ENCODE measurements around the gene PPIL4. TPM values are rescaled to one million over a fixed set of nuclear protein-coding genes. Genes with fewer than 3 reads are reported as not detected.

Gene PPIL4
- total RNA-seq, 2 donors from 2014 or later: 25.1 to 26.2 TPM

DNA sequence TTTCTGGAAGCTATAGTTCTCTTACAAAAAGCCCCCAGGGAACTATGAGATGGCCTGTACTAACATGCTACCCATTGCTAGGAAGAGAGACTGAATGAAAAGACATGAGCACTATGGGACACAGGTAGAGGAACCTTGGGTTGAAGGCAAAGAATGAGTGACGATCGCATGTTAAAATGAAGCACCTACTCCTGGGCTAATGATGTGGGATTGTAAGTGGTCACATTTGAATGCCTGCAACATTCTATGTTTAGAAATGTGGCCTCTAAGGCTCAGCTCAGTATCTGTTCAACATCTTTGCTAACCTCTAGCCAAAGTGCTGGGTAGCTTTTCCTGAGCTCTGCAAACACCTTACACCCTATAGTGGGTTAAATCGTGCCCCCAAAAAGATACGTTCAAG lies 55.9 kb downstream of the PPIL4 start:
- no peak for DNase-seq (ENCODE audit: low spot score)
- intact Hi-C loops (cut with DNase I): no loop called here

DNA sequence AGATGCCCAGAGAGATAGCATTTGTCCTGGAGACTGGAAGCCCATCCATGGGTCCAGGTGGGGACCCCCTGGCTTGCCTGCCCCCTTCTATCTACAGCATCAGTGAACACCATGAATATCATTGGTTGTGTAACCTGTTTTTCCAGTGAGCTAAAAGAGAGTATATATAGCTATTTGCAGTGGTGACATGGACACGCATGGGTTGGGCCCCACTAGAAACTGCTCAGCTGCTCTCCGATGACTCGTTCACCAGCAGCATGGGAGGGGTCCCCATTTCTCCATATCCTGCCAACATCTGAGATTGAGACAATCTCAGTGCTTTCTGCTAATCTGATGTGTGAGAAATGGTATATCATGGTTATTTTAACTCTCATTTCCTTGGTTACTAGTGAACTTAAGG lies 57.0 kb downstream of the PPIL4 start:
- intact Hi-C loops (cut with DNase I): no loop called here
- DNase-seq (ENCODE audit: low spot score): no peak

DNA sequence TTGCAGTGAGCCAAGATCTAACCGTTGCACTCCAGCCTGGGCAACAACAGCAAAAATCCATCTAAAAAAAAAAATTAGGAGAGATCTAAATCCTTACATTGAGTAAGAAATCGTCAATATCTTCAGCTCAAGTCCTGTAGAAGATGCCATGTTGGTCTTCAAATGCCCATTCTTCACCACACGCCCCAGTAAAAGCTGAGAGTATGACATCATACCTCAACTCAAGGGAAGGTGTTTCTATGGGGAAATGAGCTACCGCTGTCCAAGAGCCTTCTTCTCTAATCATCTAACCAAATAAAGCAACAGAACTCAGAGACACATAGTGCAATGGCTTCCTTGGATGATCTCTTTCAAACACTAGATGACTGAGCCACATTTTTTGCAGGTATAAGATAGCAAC lies 58.5 kb downstream of the PPIL4 start:
- intact Hi-C loops (cut with DNase I): no loop called here
- no peak for DNase-seq (ENCODE audit: low spot score)

DNA sequence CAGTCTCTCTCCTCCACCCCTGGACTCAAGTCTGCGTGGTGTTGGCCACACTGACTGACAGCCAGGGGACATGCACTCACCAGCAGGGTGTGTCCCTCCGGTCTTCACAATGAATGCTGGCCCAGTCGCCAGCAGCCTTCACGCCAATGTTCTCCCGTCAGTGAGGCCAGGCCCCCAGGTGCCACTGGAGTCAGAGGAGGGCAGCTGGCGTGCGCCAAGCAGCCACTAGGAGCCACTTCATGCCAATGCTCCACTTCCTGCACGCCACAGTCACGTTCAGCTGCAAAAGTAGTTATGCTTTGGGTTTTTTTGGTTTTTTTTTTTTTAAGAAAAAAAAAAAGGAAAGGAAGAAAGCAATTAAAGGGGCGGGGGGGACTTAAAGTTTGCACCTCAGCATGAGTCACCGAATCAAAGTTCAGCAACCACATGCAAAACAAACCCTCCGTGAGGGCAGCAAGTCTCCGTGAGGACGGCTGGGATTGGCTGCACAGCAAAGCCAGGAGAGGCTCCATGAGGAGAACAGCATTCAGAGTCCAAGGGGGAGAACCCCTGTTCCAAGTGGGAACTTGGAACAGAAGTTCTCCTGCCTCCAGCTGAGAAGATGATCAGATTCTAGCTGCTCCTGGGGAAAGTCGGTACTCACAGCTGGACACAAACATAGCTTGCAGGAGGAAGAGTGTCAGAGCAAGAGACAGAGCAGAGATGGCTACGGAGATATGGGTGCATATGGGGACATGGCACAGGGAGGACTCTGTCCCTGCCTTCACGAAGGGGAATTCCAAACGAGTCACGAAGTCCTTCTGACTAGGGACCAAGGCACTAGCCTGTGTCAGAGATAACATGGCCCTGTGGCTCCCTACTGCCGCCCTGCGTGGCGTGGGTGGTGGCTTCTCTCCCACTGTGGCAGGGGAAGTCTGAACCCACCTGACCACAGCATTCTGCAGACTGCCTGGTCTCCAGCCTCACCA lies 60.8 kb downstream of the PPIL4 start, which contains the start of gene ZC3H12D:
Gene ZC3H12D (minus strand): TSS at position 282 of the 968 bp plus-strand sequence. CDS start 10,471 bp downstream, outside the sequence.
- intact Hi-C loops (cut with DNase I): no loop called here
- DNase-seq (ENCODE audit: low spot score): no peak

DNA sequence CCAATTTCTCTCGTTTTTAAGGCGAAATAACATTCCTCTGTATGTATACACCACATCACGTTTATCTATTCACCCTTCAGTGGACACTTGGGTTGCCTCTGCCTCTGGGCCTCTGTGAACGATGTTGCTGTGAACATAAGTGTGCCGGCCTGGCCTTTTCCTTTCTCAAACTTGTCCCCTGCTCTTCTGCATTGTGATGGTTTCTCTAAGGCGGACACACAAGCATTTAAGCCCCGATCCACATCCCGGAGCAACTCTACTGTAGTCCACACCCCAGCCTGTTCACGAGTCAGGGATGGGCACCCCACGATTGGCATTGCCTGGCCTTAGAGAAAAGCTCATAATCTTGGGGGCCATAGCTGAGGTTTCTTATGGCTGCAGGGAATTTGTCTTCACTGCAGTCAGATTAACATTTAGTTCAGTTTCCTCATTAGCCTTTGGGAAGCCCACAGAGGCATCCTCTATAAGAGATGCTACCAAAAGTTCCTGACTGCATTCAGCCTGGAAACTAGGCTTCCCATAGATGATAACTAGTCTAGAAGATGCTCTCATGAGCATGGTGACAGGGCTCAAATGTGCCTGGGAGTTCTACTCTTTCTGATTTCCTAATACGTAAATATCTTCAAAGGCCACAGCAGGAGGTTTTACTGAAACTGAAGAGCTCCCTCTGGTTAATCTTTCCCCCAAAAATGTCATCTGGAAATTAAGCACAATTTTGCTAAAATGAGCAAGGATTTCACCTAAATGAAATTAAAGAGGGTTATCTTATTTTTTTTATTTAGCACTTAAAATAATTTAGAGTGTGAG lies 61.8 kb downstream of the PPIL4 start:
- no peak for DNase-seq (ENCODE audit: low spot score)

DNA sequence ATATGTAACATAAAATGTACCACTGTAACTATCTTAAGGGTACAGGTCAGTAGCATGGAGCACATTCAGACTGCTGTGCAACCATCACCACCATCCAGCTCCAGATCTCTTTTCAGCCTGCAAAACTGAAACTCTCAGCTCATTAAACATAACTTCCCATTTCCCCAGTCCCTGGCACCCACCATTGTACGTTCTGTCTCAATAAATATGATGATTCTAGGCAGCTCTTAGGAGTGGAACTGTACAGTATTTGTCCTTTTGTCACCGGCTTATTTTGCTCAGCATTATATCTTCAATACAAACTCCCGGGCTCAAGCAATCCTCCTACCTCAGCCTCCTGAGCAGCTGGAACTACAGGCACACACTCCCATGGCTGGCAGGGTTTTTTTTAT lies 62.5 kb downstream of the PPIL4 start:
- intact Hi-C loops (cut with DNase I): no loop called here
- no peak for DNase-seq (ENCODE audit: low spot score)

More for the DNA sequence above, 61.8 kb downstream of the PPIL4 start:
- intact Hi-C loops (cut with DNase I): no loop called here

DNA sequence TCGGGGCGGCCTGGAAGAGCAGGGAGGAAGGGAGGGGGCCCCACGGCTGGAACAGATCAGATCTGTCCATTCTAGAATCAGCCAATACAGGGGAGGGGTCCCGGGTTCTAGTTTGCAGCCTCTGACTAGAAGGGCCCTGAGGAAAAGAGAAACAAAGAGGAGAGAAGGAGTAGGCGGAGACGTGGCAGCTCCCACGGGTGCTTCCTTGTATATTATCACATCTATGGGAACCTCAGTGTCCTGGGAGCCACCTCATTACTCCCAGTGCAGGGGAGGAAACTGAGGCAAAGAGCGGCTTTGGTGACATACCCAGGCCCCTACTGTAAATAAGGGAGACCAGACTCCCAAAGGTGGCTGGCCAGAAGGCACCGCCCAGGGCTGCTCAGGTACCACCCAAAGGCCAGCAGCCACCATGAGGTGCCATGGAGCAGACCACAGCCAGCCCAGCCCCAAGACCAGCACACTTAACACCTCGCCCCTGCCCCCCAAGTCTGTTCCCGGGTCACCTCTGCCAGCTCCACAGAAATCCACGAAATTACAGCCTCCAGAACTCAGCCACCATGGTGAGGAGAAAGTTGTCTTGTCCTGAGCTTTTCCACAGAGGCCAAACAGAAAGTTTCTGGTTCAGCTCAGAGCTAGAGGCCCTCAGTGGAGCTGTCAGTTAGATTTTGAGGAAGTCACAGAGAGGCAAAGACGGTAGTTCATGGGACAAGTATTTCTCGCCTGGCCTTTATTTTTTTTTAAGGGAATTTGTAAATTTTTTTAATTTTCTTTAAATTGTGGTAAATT lies 63.1 kb downstream of the PPIL4 start:
- DNase-seq (ENCODE audit: low spot score): no peak

DNA sequence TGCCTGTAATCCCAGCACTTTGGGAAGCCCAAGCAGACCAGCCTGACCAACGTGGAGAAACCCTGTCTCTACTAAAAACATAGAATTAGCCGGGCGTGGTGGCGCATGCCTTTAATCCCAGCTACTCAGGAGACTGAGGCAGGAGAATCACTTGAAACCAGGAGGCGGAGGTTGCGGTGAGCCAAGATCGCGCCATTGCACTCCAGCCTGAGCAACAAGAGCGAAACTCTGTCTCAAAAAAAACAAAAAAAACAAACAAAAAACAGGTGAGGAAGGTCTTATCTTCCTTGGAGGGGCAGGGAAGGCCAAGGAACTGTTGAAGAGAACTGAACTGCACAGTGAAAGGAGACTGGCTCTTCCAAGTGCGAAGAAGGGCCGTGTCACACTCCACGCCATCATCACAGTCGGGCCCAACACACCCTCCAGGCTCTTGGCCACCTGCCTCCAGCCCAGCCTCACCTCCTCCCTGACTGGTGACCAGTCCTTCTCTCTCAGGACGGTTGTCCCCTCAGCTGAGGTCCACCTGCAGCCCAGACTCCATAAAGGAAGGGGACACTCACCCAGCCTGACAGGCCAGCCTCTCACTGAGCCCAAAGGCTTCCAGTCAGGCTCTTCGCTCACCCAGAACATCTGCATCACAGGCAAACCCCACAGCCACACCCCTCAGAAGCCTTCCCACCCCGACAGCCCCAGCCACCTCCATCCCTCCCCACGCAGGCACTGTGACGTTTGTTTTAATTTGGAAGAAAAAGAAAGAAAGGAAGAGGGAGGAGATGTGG lies 65.2 kb downstream of the PPIL4 start:
- intact Hi-C loops (cut with DNase I): no loop called here
- no peak for DNase-seq (ENCODE audit: low spot score)

More for the DNA sequence above, 63.1 kb downstream of the PPIL4 start:
- intact Hi-C loops (cut with DNase I): no loop called here

DNA sequence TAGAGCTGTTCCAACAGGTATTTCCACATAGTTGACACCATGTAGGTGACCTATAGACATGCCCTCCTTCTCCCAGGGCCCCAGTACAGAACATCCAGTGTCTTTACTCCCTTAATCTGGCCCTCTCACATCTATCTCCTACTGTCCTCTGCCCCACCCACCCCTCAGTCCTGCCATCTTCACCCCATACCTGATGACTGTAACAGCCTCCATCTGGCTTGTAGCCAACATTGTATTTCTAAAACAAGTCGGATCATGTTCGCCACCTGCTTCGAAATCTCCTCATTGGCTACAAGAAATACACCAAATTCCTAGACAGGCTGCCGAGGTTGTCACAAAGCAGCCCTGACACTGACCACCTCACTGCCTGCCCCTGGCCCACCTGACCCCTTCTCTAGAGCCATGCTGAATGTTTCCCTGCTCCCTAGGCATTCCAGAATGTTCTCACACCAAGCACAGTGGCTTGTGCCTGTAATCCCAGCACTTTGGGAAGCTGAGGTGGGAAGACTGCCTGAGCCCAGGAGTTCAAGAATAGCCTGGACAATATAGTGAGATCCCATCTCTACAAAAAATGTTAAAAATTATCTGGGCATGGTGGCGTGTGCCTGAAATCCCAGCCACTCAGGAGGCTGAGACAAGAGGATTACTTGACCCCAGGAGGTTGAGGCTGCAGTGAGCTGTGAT lies 67.1 kb downstream of the PPIL4 start:
- intact Hi-C loops (cut with DNase I): no loop called here
- DNase-seq (ENCODE audit: low spot score): no peak

DNA sequence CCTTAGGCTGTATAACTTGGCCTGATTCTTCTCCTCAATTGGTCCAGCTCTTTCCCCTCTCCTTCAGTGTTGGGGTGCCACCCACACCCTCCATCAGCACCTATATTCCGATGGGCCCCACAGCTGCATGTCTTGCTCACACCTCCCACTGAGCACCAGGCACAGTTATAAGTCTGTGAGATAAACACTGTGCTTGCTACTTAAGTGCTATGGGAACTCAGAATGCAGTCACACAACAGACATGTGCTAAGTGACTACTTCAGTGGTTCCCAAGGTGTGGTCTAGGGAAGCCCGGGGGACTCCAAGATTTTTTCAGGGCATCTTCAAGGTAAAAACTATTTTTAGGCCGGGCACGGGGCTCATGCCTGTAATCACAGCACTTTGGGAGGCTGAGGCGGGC lies 68.3 kb downstream of the PPIL4 start:
- DNase-seq (ENCODE audit: low spot score): no peak
- intact Hi-C loops (cut with DNase I): no loop called here

DNA sequence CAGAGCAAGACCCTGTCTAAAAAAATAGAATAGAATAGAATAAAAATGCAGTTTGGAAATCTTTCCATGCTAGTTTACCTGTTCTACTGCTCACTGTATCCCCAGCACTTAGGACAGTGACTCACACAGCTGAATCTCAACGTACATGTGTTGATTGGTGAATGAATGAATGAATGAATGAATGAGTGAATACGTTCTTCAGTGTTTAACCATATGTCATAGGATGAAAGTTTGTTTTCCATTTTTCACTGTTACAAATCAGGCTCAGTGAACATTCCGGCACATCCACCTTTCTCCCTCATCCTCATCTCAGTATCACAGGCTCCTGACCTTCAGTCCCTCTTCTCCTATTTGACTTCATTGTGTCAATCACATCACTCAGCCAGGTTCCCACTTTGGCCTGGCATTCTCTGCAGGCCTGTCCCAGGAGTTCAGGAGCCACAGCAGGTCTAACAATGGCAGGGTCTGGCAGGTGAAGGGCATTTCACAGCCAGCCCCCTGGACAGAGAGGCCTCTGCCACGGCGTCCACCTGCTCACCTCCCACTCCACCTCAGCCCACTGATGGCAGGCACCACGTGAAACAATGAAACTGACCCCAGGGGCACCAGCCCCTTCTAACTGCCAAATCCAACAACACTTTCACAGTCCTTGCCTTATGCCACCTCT lies 68.9 kb downstream of the PPIL4 start:
- intact Hi-C loops (cut with DNase I): no loop called here
- no peak for DNase-seq (ENCODE audit: low spot score)

DNA sequence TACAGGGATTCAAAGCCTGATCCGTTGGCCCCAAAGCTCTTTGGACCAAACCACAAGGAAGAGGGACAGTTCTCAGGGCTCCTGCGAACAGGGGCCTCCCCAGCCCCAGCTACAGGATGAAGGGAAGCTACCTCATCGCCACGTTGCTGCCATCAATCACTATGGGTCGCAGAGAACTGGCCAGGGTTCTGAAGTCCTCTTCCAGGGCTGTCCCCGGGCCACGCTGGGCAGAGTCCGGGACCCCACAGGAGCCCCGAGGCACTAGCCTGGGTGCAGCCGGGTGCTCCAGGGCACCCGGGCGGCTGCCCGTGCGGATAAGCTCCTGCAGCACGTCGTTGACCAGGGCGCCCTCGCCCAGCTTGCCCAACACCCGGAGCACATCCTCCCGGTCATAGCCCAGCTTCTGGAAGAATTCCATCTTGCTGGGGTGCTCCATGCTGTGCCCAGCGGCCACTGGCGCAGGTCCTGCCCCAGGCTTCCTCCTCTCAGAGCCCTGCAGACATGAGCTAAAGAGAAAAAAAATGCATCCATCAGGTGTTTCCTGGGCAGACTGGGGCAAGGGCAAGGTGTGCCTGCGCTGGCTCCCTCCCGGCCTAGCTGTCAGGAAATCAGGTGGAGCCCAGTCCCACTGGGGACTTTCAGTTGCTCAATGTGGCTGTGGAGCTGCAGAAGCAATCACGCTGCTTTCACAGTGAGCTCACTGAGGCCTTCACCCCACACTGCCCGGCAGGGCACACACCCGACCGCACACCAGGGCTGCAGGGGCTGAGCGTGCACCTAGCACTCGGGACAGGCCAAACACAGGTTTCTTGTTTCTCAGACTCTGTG lies 71.5 kb downstream of the PPIL4 start:
- intact Hi-C loops (cut with DNase I): no loop called here
- DNase-seq (ENCODE audit: low spot score): peak; percentile 66

DNA sequence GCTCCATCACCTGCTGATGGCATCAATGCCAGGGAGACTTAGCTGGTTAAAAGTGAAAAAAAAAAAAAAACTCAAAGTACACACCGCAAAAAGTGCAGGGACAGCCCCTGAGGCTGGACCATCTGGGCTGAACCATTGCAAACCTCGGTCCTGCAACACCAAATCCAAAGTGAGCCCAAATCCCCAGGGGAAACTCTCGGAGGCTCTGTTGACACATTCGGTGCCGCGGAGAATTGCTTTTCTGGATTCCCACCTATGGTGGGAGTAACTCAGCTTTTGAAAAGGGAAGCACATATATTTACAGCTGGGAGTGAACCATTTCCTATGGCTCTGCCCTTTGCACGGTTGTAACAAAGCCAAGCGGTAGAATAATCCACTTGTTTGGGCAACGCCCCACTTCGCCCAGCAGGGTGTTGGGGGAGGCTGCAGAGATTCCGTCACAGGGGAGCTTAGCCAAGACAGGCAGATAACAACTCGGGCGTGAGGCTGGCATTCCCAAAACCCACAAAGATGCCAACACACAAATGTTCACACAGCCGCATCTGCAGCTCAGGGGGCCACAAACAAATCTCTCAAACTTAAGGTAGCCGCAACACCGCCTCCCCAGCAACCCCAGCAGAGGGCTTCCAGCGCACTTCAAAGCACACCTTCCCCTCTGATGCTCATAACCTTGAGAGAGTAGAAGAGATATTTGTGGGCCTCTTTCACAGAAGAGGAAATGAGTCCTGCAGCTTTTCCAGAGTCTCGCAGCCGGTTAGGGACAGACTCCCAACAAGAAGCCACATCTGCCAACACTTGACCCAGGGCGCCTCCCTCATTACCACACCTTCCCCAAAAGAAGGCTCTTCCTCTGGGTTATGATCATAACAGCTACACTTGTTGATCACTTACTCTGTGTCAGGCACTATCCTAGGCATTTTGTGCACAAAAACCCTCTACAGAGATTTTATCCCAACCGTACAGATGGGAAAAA lies 72.5 kb downstream of the PPIL4 start:
- intact Hi-C loops (cut with DNase I): no loop called here
- peak; percentile 58 for DNase-seq (ENCODE audit: low spot score)

DNA sequence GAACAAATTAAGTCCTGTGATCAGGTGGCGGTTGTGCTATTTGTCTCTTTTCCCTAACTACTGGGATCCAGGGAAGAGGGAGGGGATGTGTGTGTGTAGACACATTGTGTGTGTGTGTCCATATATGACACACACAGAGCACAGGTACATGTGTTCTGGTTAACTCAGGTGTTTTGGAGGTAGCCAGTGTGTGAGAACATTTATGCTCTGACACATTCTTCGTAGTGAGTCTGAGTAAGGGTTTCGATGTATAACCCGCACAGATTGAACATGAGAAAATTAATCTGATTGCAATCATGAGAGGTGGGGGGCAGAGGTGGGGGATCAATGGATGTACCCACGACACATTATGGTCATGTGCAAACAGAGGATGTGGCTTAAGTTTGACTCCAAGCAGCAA lies 73.6 kb downstream of the PPIL4 start:
- peak; percentile 3 for DNase-seq (ENCODE audit: low spot score)
- intact Hi-C loops (cut with DNase I): no loop called here

DNA sequence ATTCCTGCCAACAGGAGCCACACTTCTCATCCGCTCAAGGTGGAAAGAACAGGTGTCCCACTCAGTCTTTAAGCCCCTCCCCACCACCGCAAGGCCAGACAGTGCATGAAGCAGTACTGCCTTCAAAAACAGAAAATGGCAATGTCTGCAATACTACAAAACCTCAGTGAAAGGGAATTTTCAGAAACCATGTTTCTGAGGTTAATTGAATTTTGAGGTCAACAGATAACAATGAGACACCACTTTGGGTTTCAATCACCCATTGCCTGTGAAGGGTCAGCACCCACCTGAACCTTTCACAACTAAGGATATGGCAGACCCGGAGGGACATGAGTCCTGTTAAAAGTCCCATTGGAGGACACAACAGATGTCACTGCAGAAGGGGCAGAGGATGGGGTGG lies 74.0 kb downstream of the PPIL4 start:
- intact Hi-C loops (cut with DNase I): no loop called here
- DNase-seq (ENCODE audit: low spot score): peak; percentile 5

DNA sequence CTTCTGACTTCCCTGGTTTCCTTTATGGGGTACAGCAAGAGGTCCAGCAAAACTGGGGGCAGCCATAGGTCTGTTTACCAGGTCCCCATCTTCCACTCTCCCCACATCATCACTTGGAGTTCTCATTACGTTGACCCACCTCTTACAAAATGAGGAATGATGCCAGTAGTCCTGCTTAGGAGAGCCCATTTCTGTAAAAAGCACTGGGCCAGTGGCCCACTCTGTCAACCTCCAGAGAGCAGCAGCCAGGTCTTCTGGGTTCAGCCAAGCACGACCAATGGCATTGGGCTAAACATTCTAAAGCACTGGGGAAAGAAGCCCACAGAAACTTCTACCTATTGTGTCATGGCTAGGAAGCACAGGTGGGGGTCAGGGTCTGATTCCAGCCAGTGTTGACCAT lies 74.9 kb downstream of the PPIL4 start:
- intact Hi-C loops (cut with DNase I): no loop called here

More for the DNA sequence above, 74.9 kb downstream of the PPIL4 start:
- DNase-seq (ENCODE audit: low spot score): peak; percentile 19
